Muscle of leg (tissue), 11 donors: Measurements from ENCODE around the gene LAMC2. TPM values are rescaled to one million over a fixed set of nuclear protein-coding genes. Genes with fewer than 3 reads are reported as not detected.
A peak's percentile ranks its signal among the peaks of the same experiment; 100 is the strongest.

Experiments used
- DNase-seq: peaks from one replicate; pipeline ENCODE4 v3.0.0; 2013
- H3K27ac ChIP-seq: one replicate; pipeline ENCODE4 v1.5.1; 2013; ENCODE audit warnings: mild to moderate bottlenecking, low read length, control low read depth
- H3K27me3 ChIP-seq: one replicate; pipeline ENCODE4 v1.6.1; 2013; ENCODE audit warnings: low read length; ENCODE audit not compliant: control insufficient read depth, insufficient read depth
- H3K36me3 ChIP-seq: one replicate; pipeline ENCODE4 v1.6.1; 2013; ENCODE audit warnings: low read length; ENCODE audit not compliant: control insufficient read depth, insufficient read depth
- H3K4me1 ChIP-seq: one replicate; pipeline ENCODE4 v1.6.1; 2013; ENCODE audit warnings: low read length; ENCODE audit not compliant: control insufficient read depth, insufficient read depth
- H3K4me3 ChIP-seq: one replicate; pipeline ENCODE4 v1.5.1; 2013; ENCODE audit warnings: low read length, control low read depth
- H3K9me3 ChIP-seq: replicated peaks from 2 replicates; pipeline ENCODE4 v1.6.1; 2013; ENCODE audit warnings: low read depth, low read length; ENCODE audit not compliant: control insufficient read depth
- WGBS: methylation state at CpG from one replicate; pipeline ENCODE4 v1.1.5; 2013; ENCODE audit warnings: missing lambda C conversion rate; ENCODE audit not compliant: insufficient coverage; 5-methylcytosine and 5-hydroxymethylcytosine counted together
- polyA plus RNA-seq, 8 donors: library from polyadenylated mRNA; unstranded; fragments of 120-200 nt; gene quantifications; one replicate each; pipeline versions ENCODE4 v1.2.1 to v1.2.3, GENCODE V29; 2013; ENCODE audit warnings: inconsistent platforms in 1 of 8, low replicate concordance in 1 of 8; ENCODE audit not compliant: insufficient read length in 8 of 8, insufficient read depth in 1 of 8
- total RNA-seq: library from RNA; stranded (reverse); fragments of 120-200 nt; gene quantifications from one replicate; pipeline ENCODE4 v1.2.4, GENCODE V29; 2013

The LAMC2 gene
- total and polyA plus RNA-seq, 9 donors = 0.71 to 6.0 (median 2.7) TPM

DNA sequence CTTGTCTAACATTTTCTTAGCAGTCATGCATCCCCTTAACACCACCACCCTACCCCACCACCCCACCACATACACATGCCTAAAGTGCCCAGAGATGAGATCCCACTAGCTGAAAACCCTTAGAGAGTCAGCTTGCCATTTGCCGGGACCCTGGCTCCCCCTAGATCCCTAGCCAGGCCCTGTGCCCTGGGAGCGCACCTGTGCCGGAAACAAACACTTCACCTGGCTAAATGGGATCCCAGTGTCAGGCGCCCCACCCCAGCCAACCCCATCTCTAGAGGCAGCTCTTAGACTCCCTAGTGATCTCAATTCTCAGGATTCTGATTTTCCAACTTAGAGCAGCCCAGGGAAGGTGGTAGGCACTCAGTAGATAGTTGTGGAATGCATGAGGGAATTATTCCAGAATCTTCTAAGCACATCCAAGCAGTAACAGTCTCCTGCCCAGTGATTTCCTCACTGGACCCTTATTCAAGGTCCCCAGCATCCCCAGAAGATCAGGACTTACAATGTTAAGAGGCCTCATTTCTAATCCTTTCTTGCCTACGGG is 105.2 kb downstream of the LAMC2 start:
- Histone ChIP-seq H3K4me1 (peaks cover 59% of the 10 kb centered on the region), H3K27me3 (no peaks in the 10 kb centered on the region), H3K4me3 (no peak overlapping the region), H3K27ac (peak overlapping the region; percentile 67), H3K9me3 (peaks cover 3% of the 10 kb centered on the region), H3K36me3 (no peaks in the 10 kb centered on the region)
- 92% methylated on average over 2 of the region's 5 CpGs for WGBS
- DNase-seq = no peak

DNA sequence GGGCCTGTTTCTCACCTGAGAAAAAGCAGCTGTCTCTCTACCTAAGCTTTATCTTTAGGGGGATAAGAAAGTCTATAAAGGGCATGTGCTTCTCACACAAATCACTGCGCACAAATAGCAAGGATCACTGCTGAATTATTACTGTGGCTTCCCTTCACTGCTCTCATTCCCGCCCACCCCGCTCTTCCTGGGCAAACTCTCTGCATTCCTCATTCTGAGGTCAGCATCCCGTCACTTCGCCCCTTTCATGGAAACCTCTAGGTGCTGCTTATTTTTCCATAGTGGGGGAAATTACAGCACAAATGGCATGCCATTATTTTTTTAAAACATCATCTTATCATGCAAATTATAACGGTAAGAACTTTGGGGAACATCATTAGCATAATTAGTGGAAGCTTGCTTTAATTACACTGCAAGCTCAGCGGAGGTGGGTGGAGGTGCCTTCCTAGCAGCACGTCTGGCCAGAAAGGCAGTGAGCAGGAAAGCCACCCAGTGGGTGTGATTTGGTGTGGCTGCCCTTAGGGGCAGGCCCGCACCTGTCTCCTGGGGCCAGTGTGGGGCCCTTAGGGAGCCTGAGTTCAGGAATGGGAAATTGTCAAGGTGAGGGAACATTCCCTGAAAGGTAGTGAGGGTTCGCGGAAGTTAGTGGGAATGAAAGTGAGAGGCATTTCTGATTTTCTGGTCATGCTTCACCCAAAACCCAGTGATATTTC is 105.9 kb downstream of the LAMC2 start:
- H3K36me3 ChIP-seq = no peaks in the 10 kb centered on the region
- peak; percentile 88 for DNase-seq
- WGBS = 67% methylated on average over 6 of the region's 11 CpGs
- H3K4me1 ChIP-seq = peaks cover 52% of the 10 kb centered on the region
- H3K9me3 ChIP-seq = peaks cover 3% of the 10 kb centered on the region
- H3K27me3 ChIP-seq = no peaks in the 10 kb centered on the region
- no peak overlapping the region for H3K4me3 ChIP-seq
- peak overlapping the region; percentile 67 for H3K27ac ChIP-seq

GRCh38 chr1:183293241-183293640 is 107.2 kb downstream of the LAMC2 start:
- peak; percentile 49 for DNase-seq
- Histone ChIP-seq H3K27ac (peak overlapping the region; percentile 51), H3K4me3 (no peak overlapping the region), H3K27me3 (no peaks in the 10 kb centered on the region), H3K4me1 (peaks cover 39% of the 10 kb centered on the region), H3K36me3 (no peaks in the 10 kb centered on the region), H3K9me3 (peaks cover 3% of the 10 kb centered on the region)
- WGBS = 100% methylated on average over 5 of the region's 9 CpGs

GRCh38 chr1:183293876-183294275 is 107.8 kb downstream of the LAMC2 start:
- DNase-seq = no peak
- H3K4me1 ChIP-seq = peaks cover 34% of the 10 kb centered on the region
- no CpG with 5 or more reads among the region's 1 CpG for WGBS

More at GRCh38 chr1:183293876-183294275, 107.8 kb downstream of the LAMC2 start:
- H3K36me3 ChIP-seq = no peaks in the 10 kb centered on the region
- H3K27me3 ChIP-seq = no peaks in the 10 kb centered on the region
- no peaks in the 10 kb centered on the region for H3K9me3 ChIP-seq
- H3K27ac ChIP-seq = no peak overlapping the region
- H3K4me3 ChIP-seq = no peak overlapping the region

Other genes with a start within 250 kb of the LAMC2 start
- 0.35 TPM for gene SHCBP1L, start 233.1 kb upstream of the LAMC2 start, total RNA-seq
- gene SHCBP1L, start 233.1 kb upstream of the LAMC2 start, polyA plus RNA-seq = 1 to 10 TPM in 1 of 8 donors, under 1 TPM in 7; 0.37 to 1.3 (median 0.59) TPM
- 203 TPM for gene LAMC1, start 162.8 kb upstream of the LAMC2 start, total RNA-seq
- 100 to 1,000 TPM; 221 to 436 (median 315) TPM for gene LAMC1, start 162.8 kb upstream of the LAMC2 start, polyA plus RNA-seq
- gene NMNAT2, start 232.1 kb downstream of the LAMC2 start, total RNA-seq = 0.49 TPM
- gene NMNAT2, start 232.1 kb downstream of the LAMC2 start, polyA plus RNA-seq = 1 to 10 TPM in 4 of 8 donors, under 1 TPM in 4; 0.71 to 2.5 (median 1.1) TPM